A549 (cell line): ENCODE data around the gene PTPN14.

Experiments used
- EP300 ChIP-seq, 2 experiments: fragments of >200 bp; sonication (Bioruptor Twin); formaldehyde crosslinking; IDR thresholded peaks; 2 replicates in 1 of 2; 3 replicates in 1 of 2; pipeline ENCODE4 v1.6.1; 2016 to 2017
- POLR2A ChIP-seq: IDR thresholded peaks from 2 replicates; pipeline ENCODE4 v1.6.1; 2012; ENCODE audit warnings: mild to moderate bottlenecking, low read length
- RFX5 ChIP-seq: fragments of 450-650 bp; IDR thresholded peaks from 2 replicates; pipeline ENCODE4 v1.7.1; 2014; ENCODE audit warnings: antibody characterized with exemption, mild to moderate bottlenecking, moderate library complexity

DNA sequence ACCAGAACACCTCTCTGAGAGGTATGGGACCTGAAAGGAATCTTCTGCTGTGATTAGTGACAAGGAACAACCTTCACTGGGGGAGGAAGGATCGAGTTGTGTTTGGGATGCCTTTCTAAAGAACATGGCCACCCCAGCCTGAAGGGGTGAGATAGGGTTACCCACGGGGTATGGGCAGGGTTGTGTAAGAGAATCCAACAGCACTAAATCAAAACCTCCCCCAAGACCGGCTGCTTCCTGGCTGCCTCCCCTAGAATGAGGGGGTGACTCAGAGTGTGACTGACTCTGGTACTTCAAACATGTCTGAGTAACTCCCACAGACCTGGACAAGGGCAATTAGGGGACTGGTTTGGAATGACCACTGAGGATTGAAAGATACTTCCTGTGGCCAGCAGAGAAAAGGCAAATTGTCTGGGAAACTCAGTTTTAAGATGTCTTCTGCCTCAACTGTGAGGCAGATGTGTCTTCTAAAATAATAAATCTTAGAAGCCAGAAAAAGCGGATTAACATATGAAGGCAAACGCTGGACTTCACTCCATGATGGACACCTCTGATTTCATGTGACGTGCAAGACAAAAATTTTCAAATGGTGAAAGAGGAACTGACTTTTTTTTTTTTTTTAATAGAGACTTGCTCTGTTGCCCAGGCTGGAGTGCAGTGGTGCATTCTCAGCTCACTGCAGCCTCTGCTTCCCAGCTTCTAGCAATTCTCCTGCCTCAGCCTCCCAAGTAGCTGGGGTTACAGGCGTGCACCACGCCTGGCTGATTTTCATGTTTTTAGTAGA is 6.7 kb upstream of the PTPN14 start:
- TF ChIP-seq EP300 (IDR thresholded peaks at IDR 0.05) (no peak; a peak in 1 of 5 replicates), POLR2A (no peak), RFX5 (no peak)
